ENCODE measurements around the gene CASZ1. TPM values are rescaled to one million over a fixed set of nuclear protein-coding genes. Genes with fewer than 3 reads are reported as not detected.

The CASZ1 gene
- total and polyA plus RNA-seq, 10 of the 15 experiments (the other 5 are each of a cell fraction or from before 2014, with no cell fraction given), result 0.52 to 9.8 (median 3.7) TPM

- WGBS (ENCODE audit: insufficient coverage, insufficient replicate concordance, low lambda C conversion rate, missing lambda C conversion rate), result 91% methylated on average over 10 of the region's 10 CpGs
- H4K20me1 ChIP-seq (ENCODE audit: control insufficient read depth, insufficient read depth), result no peaks in the 10 kb centered on the region
- TF ChIP-seq KAT2A (conservative IDR thresholded peaks at IDR 0.05; ENCODE audit: control insufficient read depth, low read depth, low read length), result no peak
- no peak for TF ChIP-seq PBX3 (IDR thresholded peaks at IDR 0.05; ENCODE audit: insufficient replicate concordance, low read depth, low read length)
- no peak for TF ChIP-seq EED (IDR thresholded peaks at IDR 0.05; ENCODE audit: low read depth)
- no peak for TF ChIP-seq POLR2AphosphoS2 (IDR thresholded peaks at IDR 0.05; ENCODE audit: low read depth, low read length)
- TF ChIP-seq ZNF207 (IDR thresholded peaks at IDR 0.05; ENCODE audit: borderline replicate concordance), result no peak
- no peak for TF ChIP-seq IRF5 (IDR thresholded peaks at IDR 0.05; ENCODE audit: borderline replicate concordance)
- no peak for TF ChIP-seq HCFC1 (IDR thresholded peaks at IDR 0.05; ENCODE audit: low read length)
- TF ChIP-seq NRF1 (conservative IDR thresholded peaks at IDR 0.05; ENCODE audit: low read depth, low read length), result no peak
- intact Hi-C loops (cut with micrococcal nuclease; ENCODE audit: unreplicated experiment), result no loop called here
- no peak overlapping the region for H2AFZ ChIP-seq (ENCODE audit: control insufficient read depth, low read depth, low read length)
- BruUV-seq (replicated peaks), result no TSS peak
- ATAC-seq, result no peak
- no peaks in the 10 kb centered on the region for H3K9me3 ChIP-seq (replicated peaks; ENCODE audit: control insufficient read depth, insufficient read depth, low read length)
- no peak overlapping the region for H3K9ac ChIP-seq (ENCODE audit: control insufficient read depth, insufficient read depth, low read length)
- H3K79me2 ChIP-seq (ENCODE audit: control insufficient read depth, insufficient read depth, low read length), result no peaks in the 10 kb centered on the region
- H3K27me3 ChIP-seq (replicated peaks in 1 of 2; ENCODE audit: control insufficient read depth in 2 of 2, insufficient read depth in 2 of 2, low read length in 1 of 2), result no peaks in the 10 kb centered on the region
- ChIA-PET CTCF (no interaction called here), POLR2A (no interaction called here), SMC1A (ENCODE audit: uncharacterized antibody, unreplicated experiment) (no interaction called here), RAD21 (ENCODE audit: unreplicated experiment) (no interaction called here)
- no peak for DNase-seq (ENCODE audit: low read depth, low spot score)
- in situ Hi-C loops (cut with MboI), result no loop called here
- no peak for FAIRE-seq
- no peaks in the 10 kb centered on the region for H3K4me1 ChIP-seq (ENCODE audit: control insufficient read depth, insufficient read depth, low read length)
- no peak overlapping the region for H3K27ac ChIP-seq (ENCODE audit: control insufficient read depth, insufficient read depth)
- no peak overlapping the region for H3K4me2 ChIP-seq (ENCODE audit: control insufficient read depth, insufficient read depth)
- H3K4me3 ChIP-seq, result no peak overlapping the region
- H3K36me3 ChIP-seq (ENCODE audit: control insufficient read depth in 2 of 2, insufficient read depth in 2 of 2, low read length in 1 of 2), result peaks cover 0 to 5% of the 10 kb centered on the region in 2 experiments; a peak in 2 of 4 replicates
Measured at GRCh38 chr1:10613340-10613739, 183.1 kb downstream of the CASZ1 start.
